ENCODE data around the gene TGFBR2. TPM values are rescaled to one million over a fixed set of nuclear protein-coding genes. Genes with fewer than 3 reads are reported as not detected.

Gene TGFBR2
- total RNA-seq, 2 donors from 2014 or later: 37.3 to 38.6 TPM

GRCh38 chr3:30700702-30701321 lies 94.4 kb downstream of the TGFBR2 start:
- H3K27ac Mint-ChIP-seq: no peak overlapping the region
- H3K27me3 Mint-ChIP-seq: no peaks in the 10 kb centered on the region
- DNase-seq (ENCODE audit: low spot score): no peak
- no peak for ATAC-seq
- H3K9me3 Mint-ChIP-seq: no peaks in the 10 kb centered on the region
- no peak overlapping the region for H3K4me3 Mint-ChIP-seq
- peaks cover 8 to 23% of the 10 kb centered on the region in 2 donors for H3K4me1 Mint-ChIP-seq (ENCODE audit: low read depth in 2 of 2)
- peaks cover 9% of the 10 kb centered on the region for H3K36me3 Mint-ChIP-seq

DNA sequence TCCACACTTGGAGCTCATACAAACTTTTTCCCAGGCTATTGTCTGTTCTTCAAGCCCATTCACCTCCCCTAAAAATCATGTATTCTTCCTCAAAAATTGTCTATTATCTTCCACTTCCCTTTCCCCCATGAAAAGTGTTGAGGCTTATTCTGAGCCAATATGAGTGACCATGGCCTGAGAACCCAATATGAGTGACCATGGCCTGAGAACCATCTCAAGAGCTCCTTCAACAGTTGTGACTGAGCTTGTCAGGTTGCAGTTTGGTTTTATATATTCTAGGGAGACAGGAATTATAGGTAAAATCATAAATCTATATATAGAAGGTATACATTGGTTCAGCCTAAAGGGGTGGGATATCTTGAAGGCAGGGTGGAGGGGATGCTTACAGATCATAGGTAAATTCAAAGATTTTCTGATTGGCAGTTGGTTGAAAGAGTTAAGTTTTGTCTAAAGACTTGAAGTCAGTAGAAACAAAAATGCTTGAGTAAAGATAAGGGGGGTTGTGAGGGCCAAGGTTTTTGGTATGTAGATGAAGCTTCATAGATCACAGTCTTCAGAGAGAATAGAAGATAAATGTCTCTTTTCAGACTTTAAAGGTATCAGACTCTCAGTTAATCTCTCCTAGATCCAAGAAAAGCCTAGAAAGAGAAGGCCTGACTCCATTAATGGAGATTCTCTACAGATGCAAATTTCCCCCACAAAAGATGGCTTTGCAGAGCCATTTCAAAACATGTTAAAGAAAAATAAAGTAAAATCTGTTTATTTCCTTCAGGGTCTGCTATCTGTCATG lies 95.8 kb downstream of the TGFBR2 start:
- no peak for ATAC-seq
- H3K4me1 Mint-ChIP-seq (ENCODE audit: low read depth in 2 of 2): peaks cover 2 to 18% of the 10 kb centered on the region in 2 donors
- peaks cover 6% of the 10 kb centered on the region for H3K36me3 Mint-ChIP-seq

GRCh38 chr3:30702828-30703397 lies 96.5 kb downstream of the TGFBR2 start:
- Mint-ChIP-seq H3K4me1 (ENCODE audit: low read depth in 2 of 2) (peaks cover 0 to 15% of the 10 kb centered on the region in 2 donors), H3K4me3 (no peak overlapping the region), H3K36me3 (peaks cover 6% of the 10 kb centered on the region), H3K27ac (peak overlapping the region in 1 of 2 donors; percentile 59), H3K27me3 (no peaks in the 10 kb centered on the region), H3K9me3 (no peaks in the 10 kb centered on the region)
- ATAC-seq: no peak
- no peak for DNase-seq (ENCODE audit: low spot score)

More for the DNA sequence above, 95.8 kb downstream of the TGFBR2 start:
- Mint-ChIP-seq H3K9me3 (no peaks in the 10 kb centered on the region), H3K27me3 (no peaks in the 10 kb centered on the region), H3K4me3 (no peak overlapping the region), H3K27ac (no peak overlapping the region)
- DNase-seq (ENCODE audit: low spot score): no peak

GRCh38 chr3:30704931-30705890 lies 98.8 kb downstream of the TGFBR2 start:
- H3K4me3 Mint-ChIP-seq: no peak overlapping the region
- H3K9me3 Mint-ChIP-seq: no peaks in the 10 kb centered on the region
- DNase-seq (ENCODE audit: low spot score) (no peak), ATAC-seq (no peak)
- peak overlapping the region in 1 of 2 donors; percentile 11 for H3K27ac Mint-ChIP-seq
- H3K4me1 Mint-ChIP-seq (ENCODE audit: low read depth in 2 of 2): peaks cover 0 to 18% of the 10 kb centered on the region in 2 donors
- H3K27me3 Mint-ChIP-seq: no peaks in the 10 kb centered on the region
- peaks cover 6% of the 10 kb centered on the region for H3K36me3 Mint-ChIP-seq

DNA sequence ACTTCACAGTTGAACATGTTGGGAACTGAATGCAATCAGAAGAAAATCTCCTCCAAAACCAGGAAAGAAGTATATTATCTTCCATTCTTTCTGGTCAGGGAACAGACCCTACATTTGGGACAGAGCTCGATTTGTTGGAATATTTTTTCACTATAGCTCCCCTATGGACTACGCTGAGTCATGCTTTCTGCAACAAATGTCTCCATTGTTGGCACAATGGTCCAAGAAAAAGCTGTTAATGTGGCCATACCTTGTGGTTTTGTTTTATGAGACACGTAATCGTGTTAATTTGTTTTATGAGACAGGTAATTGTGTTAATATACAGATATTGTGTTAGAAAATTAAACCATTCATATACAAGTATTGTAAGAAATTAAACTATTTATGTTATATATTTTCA lies 101.4 kb downstream of the TGFBR2 start:
- Mint-ChIP-seq H3K4me1 (ENCODE audit: low read depth in 2 of 2) (peaks cover 0 to 9% of the 10 kb centered on the region in 2 donors), H3K27me3 (no peaks in the 10 kb centered on the region), H3K27ac (no peak overlapping the region), H3K36me3 (peaks cover 6% of the 10 kb centered on the region), H3K9me3 (no peaks in the 10 kb centered on the region), H3K4me3 (no peak overlapping the region)
- ATAC-seq: no peak
- DNase-seq (ENCODE audit: low spot score): no peak

DNA sequence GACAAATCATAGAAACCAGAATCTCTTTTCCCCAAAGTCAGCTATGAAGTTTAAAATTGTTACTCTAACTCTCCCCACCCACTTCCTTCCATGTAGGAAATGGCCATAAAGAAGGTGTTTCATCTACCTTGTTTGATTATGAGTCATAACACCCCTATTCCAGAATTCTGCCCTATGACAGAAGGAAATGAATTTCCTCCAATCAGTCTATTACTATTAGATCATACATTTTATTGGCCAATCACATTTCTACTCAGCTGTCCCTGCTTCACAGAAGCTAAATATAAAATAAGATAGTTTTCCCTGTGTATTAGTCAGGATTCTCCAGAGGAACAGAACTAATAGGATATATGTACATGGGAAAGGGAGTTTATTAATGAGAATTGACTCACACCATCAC lies 102.1 kb downstream of the TGFBR2 start:
- H3K36me3 Mint-ChIP-seq: peaks cover 6% of the 10 kb centered on the region
- no peak for DNase-seq (ENCODE audit: low spot score)
- H3K27ac Mint-ChIP-seq: no peak overlapping the region
- H3K4me1 Mint-ChIP-seq (ENCODE audit: low read depth in 2 of 2): peaks cover 0 to 5% of the 10 kb centered on the region in 2 donors
- H3K4me3 Mint-ChIP-seq: no peak overlapping the region
- no peaks in the 10 kb centered on the region for H3K9me3 Mint-ChIP-seq
- ATAC-seq: no peak
- H3K27me3 Mint-ChIP-seq: no peaks in the 10 kb centered on the region

DNA sequence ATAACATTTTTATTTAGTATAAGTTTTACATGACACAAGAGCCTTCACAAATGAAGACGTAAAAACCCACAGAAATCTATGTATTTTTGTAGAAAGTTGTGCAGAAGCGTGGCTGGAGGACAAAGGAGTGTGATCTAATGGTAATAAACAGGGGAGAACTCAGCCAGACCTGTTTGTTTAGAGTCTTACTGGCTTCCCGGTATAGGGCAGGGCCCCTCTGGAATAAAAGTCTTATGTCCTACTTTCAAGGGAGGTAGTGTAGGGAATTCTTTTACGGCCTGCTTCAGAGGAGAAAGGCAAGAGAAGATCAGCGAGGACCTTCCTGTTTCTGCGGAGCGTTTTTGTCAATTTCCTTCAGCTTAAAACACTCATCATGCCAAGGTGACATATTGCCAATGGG lies 103.6 kb downstream of the TGFBR2 start:
- Mint-ChIP-seq H3K27me3 (no peaks in the 10 kb centered on the region), H3K4me1 (ENCODE audit: low read depth in 2 of 2) (peaks cover 0 to 3% of the 10 kb centered on the region in 2 donors), H3K9me3 (no peaks in the 10 kb centered on the region), H3K4me3 (no peak overlapping the region), H3K27ac (no peak overlapping the region), H3K36me3 (no peaks in the 10 kb centered on the region)
- DNase-seq (ENCODE audit: low spot score) (no peak), ATAC-seq (no peak)

DNA sequence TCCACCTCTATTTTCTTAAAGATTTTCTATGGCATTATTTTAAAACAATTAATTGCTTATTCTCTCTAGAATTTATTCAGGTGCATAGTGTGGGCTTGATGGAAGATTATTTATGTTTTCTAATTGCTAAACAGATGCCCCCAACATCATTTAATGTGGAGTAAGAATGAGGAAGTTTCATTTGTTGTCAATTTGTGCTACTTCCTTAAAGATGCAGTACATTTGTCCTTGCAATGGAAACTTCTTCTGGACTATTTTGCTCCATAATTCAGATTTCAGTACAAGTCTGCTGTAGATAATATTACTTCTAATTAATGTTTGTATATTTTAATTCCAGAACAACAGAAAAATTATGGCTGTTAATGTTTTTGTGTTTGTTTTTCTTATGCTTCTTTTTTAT lies 104.8 kb downstream of the TGFBR2 start:
- ATAC-seq (no peak), DNase-seq (ENCODE audit: low spot score) (no peak)
- Mint-ChIP-seq H3K4me3 (no peak overlapping the region), H3K36me3 (no peaks in the 10 kb centered on the region), H3K9me3 (no peaks in the 10 kb centered on the region), H3K27ac (no peak overlapping the region), H3K27me3 (no peaks in the 10 kb centered on the region), H3K4me1 (ENCODE audit: low read depth in 2 of 2) (peaks cover 0 to 3% of the 10 kb centered on the region in 2 donors)

DNA sequence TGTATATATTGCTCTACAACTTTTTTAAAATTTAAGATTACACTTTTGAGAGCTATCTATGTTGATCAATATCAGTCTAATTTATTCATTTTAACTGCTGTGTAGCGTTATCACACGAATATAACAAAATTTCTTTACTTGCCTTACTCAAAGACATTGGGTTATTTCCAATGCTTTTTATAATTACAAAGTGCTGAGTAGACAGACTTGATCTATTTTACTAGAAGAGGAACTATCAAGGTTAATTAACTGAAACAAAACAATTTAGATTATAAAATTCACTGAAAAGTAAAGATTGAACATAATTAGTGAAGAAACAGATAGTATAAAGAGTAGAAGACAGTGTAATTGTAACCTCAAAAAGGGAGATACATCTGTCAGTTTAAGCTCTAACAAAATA lies 105.5 kb downstream of the TGFBR2 start:
- no peak for DNase-seq (ENCODE audit: low spot score)
- no peak for ATAC-seq
- Mint-ChIP-seq H3K36me3 (no peaks in the 10 kb centered on the region), H3K27ac (no peak overlapping the region), H3K4me1 (ENCODE audit: low read depth in 2 of 2) (peaks cover 0 to 3% of the 10 kb centered on the region in 2 donors), H3K4me3 (no peak overlapping the region), H3K27me3 (peaks cover 0 to 2% of the 10 kb centered on the region in 2 donors), H3K9me3 (no peaks in the 10 kb centered on the region)

DNA sequence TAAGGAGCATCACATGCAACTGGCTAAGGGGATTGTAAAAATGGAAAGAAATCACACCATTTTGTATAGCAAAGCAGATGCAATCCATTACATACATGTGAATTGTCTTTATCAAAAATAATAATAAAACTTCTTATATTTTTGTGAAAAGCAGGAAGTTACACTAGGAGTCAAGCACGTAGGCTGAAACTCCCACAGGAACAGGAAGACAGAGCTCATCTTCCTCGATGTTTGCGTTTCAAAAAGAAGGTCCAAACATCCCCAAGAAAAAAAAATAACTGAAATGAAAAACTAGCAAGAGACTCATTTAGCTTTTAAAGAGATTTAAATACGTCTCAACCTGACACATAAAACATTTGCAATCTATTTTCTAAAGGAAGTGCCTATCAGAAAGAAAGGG lies 106.6 kb downstream of the TGFBR2 start:
- DNase-seq (ENCODE audit: low spot score) (no peak), ATAC-seq (no peak)
- no peaks in the 10 kb centered on the region for H3K9me3 Mint-ChIP-seq
- no peak overlapping the region for H3K4me3 Mint-ChIP-seq
- no peak overlapping the region for H3K27ac Mint-ChIP-seq
- H3K4me1 Mint-ChIP-seq (ENCODE audit: low read depth in 2 of 2): peaks cover 0 to 3% of the 10 kb centered on the region in 2 donors
- peaks cover 0 to 2% of the 10 kb centered on the region in 2 donors for H3K27me3 Mint-ChIP-seq
- no peaks in the 10 kb centered on the region for H3K36me3 Mint-ChIP-seq

- no peak for ATAC-seq
- no peaks in the 10 kb centered on the region for H3K9me3 Mint-ChIP-seq
- DNase-seq (ENCODE audit: low spot score): no peak
- no peaks in the 10 kb centered on the region for H3K36me3 Mint-ChIP-seq
- no peak overlapping the region for H3K4me3 Mint-ChIP-seq
- H3K4me1 Mint-ChIP-seq (ENCODE audit: low read depth in 2 of 2): no peaks in the 10 kb centered on the region
- H3K27ac Mint-ChIP-seq: no peak overlapping the region
- peaks cover 0 to 2% of the 10 kb centered on the region in 2 donors for H3K27me3 Mint-ChIP-seq
Observed at GRCh38 chr3:30713885-30714503, 107.6 kb downstream of the TGFBR2 start.

- Mint-ChIP-seq H3K27ac (no peak overlapping the region), H3K9me3 (no peaks in the 10 kb centered on the region), H3K4me3 (no peak overlapping the region), H3K36me3 (peaks cover 4% of the 10 kb centered on the region), H3K27me3 (peaks cover 6 to 9% of the 10 kb centered on the region in 2 donors), H3K4me1 (ENCODE audit: low read depth in 2 of 2) (no peaks in the 10 kb centered on the region)
- ATAC-seq (no peak), DNase-seq (ENCODE audit: low spot score) (no peak)
Observed at GRCh38 chr3:30719536-30719935, 113.1 kb downstream of the TGFBR2 start.

Measured in natural killer cell treated with Interleukin-12 subunit alpha and Interleukin-12 subunit beta and Interleukin-15 and Interleukin-18, amount 100 ng/mL, for 72 hours (primary cell).